HG03565 (cell line): ENCODE measurements around the gene STT3B.
"Not testable (repeated sequence)": the region's sequence is repeated elsewhere in the genome, so short reads cannot be mapped to it uniquely, and the experiment has no call there.

Experiments
- ATAC-seq: cut with Tn5 transposase; IDR thresholded peaks from one replicate; pipeline ENCODE4 v1.9.1; 2021; ENCODE audit warnings: mild to moderate bottlenecking, moderate library complexity; ENCODE audit not compliant: unreplicated experiment

The STT3B gene

GRCh38 chr3:31590650-31591049 is 57.9 kb downstream of the STT3B start:
- ATAC-seq = no peak

DNA sequence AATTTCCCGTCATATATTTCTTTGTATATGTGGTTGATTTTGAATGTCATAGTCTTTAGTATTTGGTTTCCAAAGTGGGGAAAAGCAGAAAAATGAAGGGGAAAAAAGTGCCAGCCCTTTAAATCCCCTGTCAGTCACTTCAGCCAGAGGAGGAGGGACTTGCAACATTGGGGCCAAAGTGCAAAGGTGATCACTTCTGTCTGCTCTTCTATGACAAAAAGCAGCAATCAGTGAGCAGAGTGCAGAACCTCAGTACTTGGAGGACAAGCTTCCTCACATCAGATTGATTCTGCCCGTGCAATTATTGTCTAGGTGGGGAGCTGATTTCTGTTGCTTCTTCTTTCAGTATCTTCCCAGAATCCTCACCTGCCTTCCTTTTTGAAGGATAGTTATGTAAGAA is 60.0 kb downstream of the STT3B start:
- ATAC-seq = no peak

DNA sequence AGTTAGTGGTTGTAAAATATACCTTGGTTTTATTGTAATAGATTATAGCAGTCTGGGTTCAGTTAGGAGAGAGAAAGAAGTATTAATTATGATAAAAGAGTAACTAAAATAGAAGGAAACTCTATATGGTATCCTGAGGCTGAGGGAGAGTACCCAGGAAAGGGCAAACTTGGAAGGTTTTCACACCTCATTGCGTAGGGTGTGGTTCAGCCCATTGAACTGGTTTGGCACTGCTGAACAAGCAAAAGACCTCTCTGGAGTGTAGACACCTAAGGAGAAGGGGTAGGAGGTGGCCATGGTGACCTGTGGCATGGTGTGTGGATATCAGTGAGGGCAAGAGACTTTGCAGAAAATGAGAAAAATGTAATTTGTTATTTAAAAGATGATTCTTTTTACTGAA is 63.5 kb downstream of the STT3B start:
- no peak for ATAC-seq

DNA sequence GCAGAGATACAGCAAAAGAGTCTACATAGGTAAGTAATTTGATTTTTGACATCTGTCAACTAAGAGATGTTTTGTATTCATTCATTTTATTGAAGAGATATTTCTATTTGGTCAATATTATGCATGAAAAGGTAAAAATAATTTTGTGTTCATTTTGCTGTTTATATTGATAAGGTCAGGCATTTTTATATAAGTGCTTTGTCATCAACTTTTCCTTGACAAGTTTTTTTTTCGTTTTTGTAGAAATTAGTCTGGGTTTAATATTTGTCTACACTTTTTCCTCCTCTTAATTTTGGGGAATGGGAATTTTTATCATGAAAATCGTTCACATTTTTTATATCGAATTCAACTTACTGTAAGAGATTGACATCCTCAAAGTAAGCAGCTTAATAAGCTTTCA is 67.7 kb downstream of the STT3B start:
- no peak for ATAC-seq

DNA sequence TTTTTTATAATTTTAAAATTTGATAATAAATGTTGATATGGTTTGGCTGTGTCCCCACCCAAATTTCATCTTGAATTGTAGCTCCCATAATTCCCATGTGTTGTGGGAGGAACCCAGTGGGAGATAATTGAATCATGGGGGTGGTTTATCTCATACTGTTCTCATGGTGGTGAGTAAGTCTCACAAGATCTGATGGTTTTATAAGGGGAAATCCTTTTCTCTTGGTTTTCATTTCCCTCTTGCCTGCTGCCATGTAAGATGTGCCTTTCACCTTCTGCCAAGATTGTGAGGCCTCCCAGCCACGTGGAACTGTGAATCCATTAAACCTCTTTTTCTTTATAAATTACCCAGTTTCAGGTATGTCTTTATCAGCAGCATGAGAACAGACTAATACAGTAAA is 72.6 kb downstream of the STT3B start:
- ATAC-seq = not testable (repeated sequence)

- ATAC-seq = no peak
Measured at GRCh38 chr3:31606453-31606852, 73.7 kb downstream of the STT3B start.

GRCh38 chr3:31610700-31611275 is 78.1 kb downstream of the STT3B start:
- ATAC-seq = no peak

DNA sequence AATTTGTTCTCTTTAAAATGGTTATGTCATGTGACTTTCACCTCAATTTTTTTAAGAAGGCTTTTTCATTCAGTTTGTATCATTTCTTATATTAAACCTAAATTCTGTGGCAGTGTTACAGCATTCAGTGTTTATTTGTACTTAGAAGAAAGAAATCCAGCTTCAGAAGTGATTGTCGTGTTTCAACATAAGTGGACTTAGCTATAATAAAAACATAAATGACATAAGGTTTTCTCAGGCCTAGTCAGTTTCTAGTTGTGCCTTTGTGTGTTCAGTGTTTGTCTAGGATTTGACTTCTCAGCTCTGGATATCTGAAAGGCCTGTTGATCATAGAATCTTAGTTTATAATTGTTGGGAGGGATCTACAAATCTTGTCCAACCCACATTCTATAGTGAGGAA is 80.5 kb downstream of the STT3B start:
- no peak for ATAC-seq

DNA sequence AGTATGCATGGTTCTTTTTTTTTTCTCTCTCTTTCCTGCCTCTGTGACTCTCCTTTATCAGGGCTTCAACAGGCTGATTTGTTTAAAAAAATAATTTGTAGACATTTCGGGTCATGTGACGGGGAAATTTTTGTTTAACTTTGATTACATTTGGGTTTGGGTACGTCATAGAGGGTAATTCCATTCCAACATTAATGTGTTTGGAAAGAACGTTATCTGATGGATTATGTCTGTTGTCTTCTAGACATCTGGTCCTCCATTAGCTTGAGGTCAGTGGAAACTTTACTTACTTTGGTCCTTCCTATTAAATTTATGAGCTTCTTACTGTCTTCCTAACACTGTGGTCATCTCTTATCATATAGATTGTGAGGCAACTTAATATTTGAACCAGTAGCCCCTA is 80.9 kb downstream of the STT3B start:
- ATAC-seq = no peak

GRCh38 chr3:31614162-31614921 is 81.6 kb downstream of the STT3B start:
- no peak for ATAC-seq

DNA sequence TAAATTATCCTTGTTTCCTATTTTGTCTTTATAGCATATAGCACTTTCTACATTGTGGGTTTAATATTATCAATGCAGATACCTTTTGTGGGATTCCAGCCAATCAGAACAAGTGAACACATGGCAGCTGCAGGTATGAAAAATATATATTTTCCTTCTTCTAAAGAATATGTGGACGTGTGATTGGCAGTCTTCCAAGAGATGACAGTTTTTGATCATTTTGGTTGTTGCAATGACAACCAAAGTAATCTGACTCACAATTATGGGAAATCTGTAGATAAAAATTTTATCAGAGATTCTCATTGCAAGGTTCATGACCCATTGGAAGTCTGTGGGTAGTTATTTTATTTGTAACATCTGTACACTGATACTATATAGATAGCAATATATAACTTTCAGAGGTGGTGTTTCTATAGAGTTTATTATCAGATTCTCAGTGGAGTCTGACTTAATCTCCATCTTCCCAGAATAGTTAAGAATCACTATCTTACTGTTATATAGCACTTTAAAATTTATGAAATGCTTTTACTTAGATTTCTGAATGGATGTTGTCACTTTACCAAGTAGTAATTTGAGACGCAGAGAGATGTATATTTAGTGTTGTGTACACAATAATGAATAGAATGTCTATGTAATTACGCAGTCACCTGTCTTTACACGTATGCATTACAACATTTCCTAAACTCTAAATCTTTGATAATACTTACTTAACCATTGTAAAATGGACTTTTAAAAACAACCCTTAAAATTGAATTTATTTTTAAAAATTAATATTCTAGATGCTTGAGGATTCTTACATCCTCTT is 82.5 kb downstream of the STT3B start:
- ATAC-seq = no peak

DNA sequence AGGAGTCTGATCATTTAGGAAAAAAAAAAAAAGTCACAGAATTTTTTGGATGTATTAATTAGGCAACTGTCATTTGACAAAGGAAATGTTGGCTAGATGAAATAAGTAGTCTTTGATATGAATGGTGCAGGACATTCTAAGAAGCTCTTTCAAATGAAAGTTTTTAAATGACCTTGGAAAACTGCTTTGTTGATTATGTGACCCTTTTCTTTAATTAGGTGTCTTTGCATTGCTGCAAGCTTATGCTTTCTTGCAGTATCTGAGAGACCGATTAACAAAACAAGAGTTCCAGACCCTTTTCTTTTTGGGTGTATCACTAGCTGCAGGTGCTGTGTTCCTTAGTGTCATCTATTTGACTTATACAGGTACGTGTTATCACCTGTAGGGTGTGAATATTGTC is 84.0 kb downstream of the STT3B start:
- ATAC-seq = no peak

DNA sequence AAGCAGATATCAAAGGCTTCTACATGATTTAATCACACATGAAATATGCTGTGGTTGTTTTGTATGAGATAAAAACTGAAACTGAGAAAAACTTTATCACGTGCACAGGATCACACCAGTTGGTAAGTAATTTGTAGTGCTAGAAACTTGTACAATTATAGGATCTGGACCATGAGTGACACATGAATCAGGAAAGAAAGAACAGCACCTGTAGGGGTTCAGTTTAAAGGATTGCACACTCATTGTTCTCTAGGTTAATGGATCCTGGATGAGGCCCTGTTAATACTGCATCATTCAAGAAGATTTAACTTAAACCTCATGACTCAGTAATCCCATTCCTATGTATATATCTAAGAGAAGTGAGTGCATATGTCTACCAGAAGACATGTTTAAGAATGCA is 87.9 kb downstream of the STT3B start:
- ATAC-seq = no peak

DNA sequence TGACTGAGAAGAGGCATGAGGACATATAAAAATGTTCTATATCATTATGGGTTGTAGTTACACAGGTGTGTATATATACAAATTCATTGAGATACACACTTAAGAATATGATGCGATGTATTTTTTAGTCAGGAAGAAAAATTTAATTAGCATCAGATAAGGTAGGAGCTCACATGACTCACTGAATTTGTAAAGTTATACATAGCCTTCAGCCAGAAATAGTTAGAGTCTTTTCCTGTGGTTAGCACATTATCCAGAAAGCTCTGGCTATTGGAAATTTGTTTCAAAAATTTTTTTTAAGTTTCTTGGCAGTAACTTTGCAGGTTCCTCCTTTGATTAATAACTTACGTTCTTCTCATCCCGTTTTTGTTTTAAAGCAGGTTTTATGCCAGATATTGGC is 88.6 kb downstream of the STT3B start:
- no peak for ATAC-seq

- ATAC-seq = peak; percentile 42
Measured at GRCh38 chr3:31622636-31623288, 90.0 kb downstream of the STT3B start.

- ATAC-seq = no peak
Measured at GRCh38 chr3:31624083-31624709, 91.5 kb downstream of the STT3B start.

DNA sequence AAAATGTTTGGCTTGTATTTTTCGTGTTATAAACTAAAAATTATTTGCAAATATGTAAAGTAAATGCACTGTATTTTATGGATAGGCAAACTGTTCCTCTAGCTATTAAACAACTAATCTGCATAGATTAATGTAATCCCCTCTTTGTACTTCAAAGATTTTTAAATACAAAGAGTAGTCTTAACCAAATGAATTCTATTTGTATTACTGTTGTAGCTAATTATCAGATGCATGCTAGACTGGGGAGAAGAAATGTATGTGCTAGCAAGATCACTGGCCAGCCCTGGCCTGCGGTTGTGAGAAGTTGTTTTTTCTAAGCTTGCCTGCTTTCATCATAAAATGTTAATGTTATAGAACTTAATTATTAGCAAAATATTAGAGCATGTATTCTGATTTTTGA is 92.6 kb downstream of the STT3B start:
- ATAC-seq = no peak

DNA sequence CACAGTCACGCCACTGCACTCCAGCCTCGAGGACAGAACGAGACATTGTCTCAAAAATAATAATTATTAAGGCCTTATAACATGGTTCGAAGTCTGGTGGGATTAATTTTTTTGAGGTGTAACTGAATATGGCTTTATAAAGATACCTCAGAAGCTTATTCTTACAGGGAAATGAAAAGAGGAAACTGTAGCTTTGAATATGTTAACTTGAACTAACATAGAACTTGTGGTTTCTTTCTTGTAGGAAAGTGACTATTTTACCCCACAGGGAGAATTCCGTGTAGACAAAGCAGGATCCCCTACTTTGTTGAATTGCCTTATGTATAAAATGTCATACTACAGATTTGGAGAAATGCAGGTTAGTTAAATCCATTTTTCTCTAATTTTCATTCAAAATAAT is 96.3 kb downstream of the STT3B start:
- ATAC-seq = no peak

DNA sequence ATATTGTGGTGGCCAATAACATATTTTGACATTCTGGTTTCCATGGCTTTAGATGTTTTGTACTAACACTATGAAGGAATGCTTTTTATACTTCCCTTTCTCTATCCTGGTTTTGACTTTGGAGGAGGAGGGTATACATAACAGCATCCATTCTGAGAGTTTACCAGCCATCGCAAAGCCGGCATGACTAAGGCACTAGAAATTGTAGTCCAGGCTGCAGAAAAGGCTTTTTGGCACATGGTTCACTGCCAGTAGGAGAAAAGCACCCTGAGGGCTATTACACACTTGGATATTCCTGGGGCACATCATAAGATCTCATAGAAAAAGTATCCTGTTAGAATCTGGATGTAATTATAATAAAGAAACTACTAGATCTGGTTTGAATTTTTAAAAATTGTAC is 101.8 kb downstream of the STT3B start:
- ATAC-seq = no peak

DNA sequence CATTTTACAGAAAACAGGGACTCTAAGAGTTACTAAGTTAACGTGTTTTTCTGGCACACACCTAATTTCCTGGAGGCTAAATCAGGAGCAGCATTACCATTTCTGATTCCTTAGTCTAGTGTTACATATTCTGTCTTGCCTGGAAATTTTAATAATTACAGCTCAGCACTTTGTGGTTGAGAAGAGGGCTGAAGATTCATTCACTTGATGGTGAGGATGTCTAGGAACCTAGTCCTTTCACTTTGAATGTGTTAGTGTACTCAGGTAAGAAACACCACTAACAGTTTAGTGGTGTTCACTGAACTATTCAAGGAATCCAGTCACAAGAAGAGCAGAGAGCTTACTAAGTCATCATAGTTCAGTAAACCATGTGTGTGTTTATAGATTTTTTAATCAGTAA is 102.8 kb downstream of the STT3B start:
- ATAC-seq = peak; percentile 70

DNA sequence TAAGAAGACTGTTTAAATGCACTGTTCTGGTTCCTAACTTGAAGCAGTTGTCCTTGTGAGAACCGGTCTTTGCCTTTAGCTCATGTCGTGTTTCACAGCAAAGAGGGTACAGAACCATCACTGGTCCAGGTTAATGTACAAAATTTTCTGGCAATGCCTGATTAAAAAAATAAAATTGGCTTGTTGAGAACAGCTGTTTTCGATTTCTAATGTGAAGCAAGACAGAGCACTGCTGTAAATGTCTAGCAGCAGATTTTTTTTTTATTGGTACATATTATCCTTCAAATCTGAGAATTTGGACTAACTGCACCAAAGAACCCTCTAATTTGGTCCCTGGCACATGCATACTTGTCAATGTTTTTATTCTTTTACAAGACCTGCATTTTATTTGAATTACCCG is 103.3 kb downstream of the STT3B start:
- no peak for ATAC-seq
